SK-N-SH (cell line): ENCODE measurements around the gene ZNF549. TPM values are rescaled to one million over a fixed set of nuclear protein-coding genes. Genes with fewer than 3 reads are reported as not detected.

Experiments used
- CTCF ChIA-PET: fragments of 300-600, 350-600 bp; formaldehyde crosslinking; extraction: SDS; loops from one replicate; lab custom pipeline; 2021; lab: Yijun Ruan, JAX
- POLR2A ChIA-PET: fragments of 350-600 bp; sonication (Branson Sonifier 250); formaldehyde crosslinking; extraction: SDS; loops from one replicate; lab custom pipeline; 2020; ENCODE audit warnings: antibody characterized with exemption, inconsistent platforms; lab: Yijun Ruan, JAX
- DNase-seq: peaks from one replicate; pipeline ENCODE4 v3.0.0; 2012
- H2AFZ ChIP-seq: fragments of 200-600 bp; sonication (generic); 2 replicates; pipeline ENCODE4 v1.8.1; 2016; ENCODE audit warnings: antibody characterized with exemption, mild to moderate bottlenecking, low read depth
- H3F3A ChIP-seq: fragments of 200-600 bp; sonication (generic); replicated peaks from 2 replicates; pipeline ENCODE3; 2016; ENCODE audit warnings: antibody characterized with exemption, mild to moderate bottlenecking; ENCODE audit not compliant: insufficient read depth
- H3K27ac ChIP-seq, 2 experiments: fragments of 200-500 bp in 1 of 2; fragments of 200-600 bp in 1 of 2; sonication (Bioruptor generic) in 1 of 2; sonication (generic), shearing (Covaris generic) in 1 of 2; 2 replicates each; pipeline versions ENCODE4 v1.5.1 to v1.6.1; 2014 to 2016; ENCODE audit warnings: low read depth in 2 of 2, inconsistent platforms in 1 of 2, low read length in 1 of 2, mild to moderate bottlenecking in 1 of 2, mixed read lengths in 1 of 2
- H3K27me3 ChIP-seq: fragments of 200-600 bp; sonication (generic), shearing (Covaris generic); 2 replicates; pipeline ENCODE4 v1.6.1; 2016; ENCODE audit warnings: mixed run types; ENCODE audit not compliant: insufficient read depth
- H3K36me3 ChIP-seq, 2 experiments: fragments of 200-500 bp in 1 of 2; fragments of 200-600 bp in 1 of 2; sonication (Bioruptor generic) in 1 of 2; sonication (generic) in 1 of 2; replicated peaks in 1 of 2; 2 replicates each; pipeline versions ENCODE3 to v1.5.1; 2014 to 2016; ENCODE audit warnings: low read length in 1 of 2, mild to moderate bottlenecking in 1 of 2; ENCODE audit not compliant: insufficient read depth in 2 of 2, control insufficient read depth in 1 of 2
- H3K4me1 ChIP-seq, 2 experiments: fragments of 200-500 bp in 1 of 2; fragments of 200-600 bp in 1 of 2; sonication (Bioruptor generic) in 1 of 2; sonication (generic), shearing (Covaris generic) in 1 of 2; 2 replicates each; pipeline versions ENCODE4 v1.5.1 to v1.6.1; 2014 to 2016; ENCODE audit warnings: low read depth in 1 of 2, low read length in 1 of 2, mixed run types in 1 of 2; ENCODE audit not compliant: insufficient read depth in 2 of 2, control insufficient read depth in 1 of 2
- H3K4me2 ChIP-seq: fragments of 200-600 bp; sonication (generic), shearing (Covaris generic); 2 replicates; pipeline ENCODE4 v1.6.1; 2017; ENCODE audit warnings: mixed run types
- H3K4me3 ChIP-seq, 2 experiments: fragments of 200-500 bp in 1 of 2; fragments of 200-600 bp in 1 of 2; sonication (Bioruptor generic) in 1 of 2; sonication (generic), shearing (Covaris generic) in 1 of 2; 2 replicates each; pipeline versions ENCODE4 v1.5.1 to v1.8.1; 2014 to 2016; ENCODE audit warnings: low read depth in 2 of 2, inconsistent platforms in 1 of 2, low read length in 1 of 2, mild to moderate bottlenecking in 1 of 2, mixed read lengths in 1 of 2, moderate library complexity in 1 of 2
- H3K79me2 ChIP-seq: fragments of 200-600 bp; sonication (generic); 2 replicates; pipeline ENCODE4 v1.8.1; 2017; ENCODE audit warnings: mild to moderate bottlenecking; ENCODE audit not compliant: insufficient read depth
- H3K9ac ChIP-seq: fragments of 200-600 bp; sonication (generic); 2 replicates; pipeline ENCODE4 v1.6.1; 2017; ENCODE audit warnings: mixed run types
- H3K9me2 ChIP-seq: fragments of 200-600 bp; sonication (generic); 2 replicates; pipeline ENCODE4 v1.6.1; 2017; ENCODE audit warnings: mixed run types
- H3K9me3 ChIP-seq: fragments of 200-600 bp; sonication (generic); 2 replicates; pipeline ENCODE4 v1.6.1; 2017; ENCODE audit warnings: mixed run types, mild to moderate bottlenecking, moderate library complexity
- H4K20me1 ChIP-seq: fragments of 200-600 bp; sonication (generic); 2 replicates; pipeline ENCODE4 v1.6.1; 2017; ENCODE audit warnings: mild to moderate bottlenecking, mixed run types; ENCODE audit not compliant: insufficient read depth
- CHD2 ChIP-seq: fragments of 150-350 bp; IDR thresholded peaks from 2 replicates; pipeline ENCODE4 v1.6.1; 2018; ENCODE audit warnings: low read length; ENCODE audit not compliant: partially characterized antibody
- CTCF ChIP-seq: fragments of 200-600 bp; sonication (generic); IDR thresholded peaks from 2 replicates; pipeline ENCODE4 v1.6.1; 2017; ENCODE audit warnings: antibody characterized with exemption, mild to moderate bottlenecking, moderate library complexity
- ELF1 ChIP-seq: IDR thresholded peaks from 2 replicates; pipeline ENCODE4 v1.4.0; 2012
- EP300 ChIP-seq, 2 experiments: IDR thresholded peaks; 2 replicates each; pipeline versions ENCODE4 v1.4.0 to v1.6.1; 2012; ENCODE audit warnings: borderline replicate concordance in 1 of 2, low read depth in 1 of 2, low read length in 1 of 2
- GABPA ChIP-seq: IDR thresholded peaks from 2 replicates; pipeline ENCODE4 v1.4.0; 2012; ENCODE audit warnings: low read depth, mild to moderate bottlenecking
- GATA2 ChIP-seq: sonication (generic); formaldehyde crosslinking; IDR thresholded peaks from 2 replicates; pipeline ENCODE4 v1.5.0; 2020; ENCODE audit warnings: mild to moderate bottlenecking, missing genetic modification reagents
- MAX ChIP-seq: IDR thresholded peaks from 2 replicates; pipeline ENCODE4 v1.4.0; 2012; ENCODE audit warnings: low read depth
- MXI1 ChIP-seq: IDR thresholded peaks from 2 replicates; pipeline ENCODE4 v1.6.1; 2012; ENCODE audit warnings: mild to moderate bottlenecking, low read depth, low read length, improper control_type of control experiment
- PBX3 ChIP-seq: IDR thresholded peaks from 2 replicates; pipeline ENCODE4; 2012
- POLR2AphosphoS5 ChIP-seq: IDR thresholded peaks from 2 replicates; pipeline ENCODE4 v1.6.1; 2012; ENCODE audit warnings: low read depth, low read length
- RAD21 ChIP-seq: IDR thresholded peaks from 2 replicates; pipeline ENCODE4 v1.6.1; 2012; ENCODE audit warnings: mild to moderate bottlenecking, low read length
- RCOR1 ChIP-seq: fragments of 150-350 bp; IDR thresholded peaks from 2 replicates; pipeline ENCODE4 v1.6.1; 2017; ENCODE audit warnings: antibody characterized with exemption, low read length
- REST ChIP-seq: IDR thresholded peaks from 2 replicates; pipeline ENCODE4 v1.6.1; 2012; ENCODE audit warnings: mild to moderate bottlenecking, low read depth, low read length, moderate library complexity
- RFX5 ChIP-seq: IDR thresholded peaks from 2 replicates; pipeline ENCODE4 v1.6.1; 2012; ENCODE audit warnings: mild to moderate bottlenecking, improper control_type of control experiment, low read length
- SIN3A ChIP-seq: IDR thresholded peaks from 2 replicates; pipeline ENCODE4 v1.6.1; 2012; ENCODE audit warnings: low read depth, mild to moderate bottlenecking, low read length, moderate library complexity, borderline replicate concordance
- SMC3 ChIP-seq: IDR thresholded peaks from 2 replicates; pipeline ENCODE4 v1.6.1; 2012; ENCODE audit warnings: low read depth, low read length, improper control_type of control experiment
- TCF12 ChIP-seq: IDR thresholded peaks from 2 replicates; pipeline ENCODE4 v1.4.0; 2012
- USF1 ChIP-seq: IDR thresholded peaks from 2 replicates; pipeline ENCODE4 v1.4.0; 2012; ENCODE audit warnings: low read depth, borderline replicate concordance
- USF2 ChIP-seq: fragments of 150-350 bp; IDR thresholded peaks from 2 replicates; pipeline ENCODE4 v1.6.1; 2017; ENCODE audit warnings: antibody characterized with exemption, low read length, low read depth, borderline replicate concordance
- YY1 ChIP-seq: IDR thresholded peaks from 2 replicates; pipeline ENCODE4 v1.4.0; 2012; ENCODE audit warnings: low read depth, mild to moderate bottlenecking
- ZBTB33 ChIP-seq: IDR thresholded peaks from 2 replicates; pipeline ENCODE4 v1.4.0; 2012; ENCODE audit warnings: low read depth, borderline replicate concordance
- WGBS: methylation state at CpG from one replicate; pipeline ENCODE4 v1.1.6; 2017; ENCODE audit warnings: low lambda C conversion rate; 5-methylcytosine and 5-hydroxymethylcytosine counted together
- polyA plus RNA-seq, 3 experiments: library from polyadenylated mRNA; depleted of rRNA; stranded (reverse); fragments of >200 nt; gene quantifications; 2 replicates each; pipeline ENCODE4 v1.2.3, GENCODE V29; 2012

The ZNF549 gene
- polyA plus RNA-seq (2012; rRNA removed): 2.4 and 3.3 TPM in 2 replicates
- 2.7 TPM in 2 replicates for polyA plus RNA-seq (2012; cell fraction: cytosol; rRNA removed)
- polyA plus RNA-seq (2012; cell fraction: nucleus; rRNA removed): 3.1 and 6.3 TPM in 2 replicates

GRCh38 chr19:57527136-57527881 is at the start of gene ZNF549:
Gene ZNF549, plus strand, starts transcription at chr19:57527356. Its CDS starts 218 bp downstream, at chr19:57527574.
- Histone ChIP-seq H2AFZ (peak within 1 kb of the TSS; percentile 96), H3K36me3 (peaks cover 16 to 20% of the 10 kb centered on the region in 2 experiments), H3K4me2 (peak within 1 kb of the TSS; percentile 94), H4K20me1 (no peaks in the 10 kb centered on the region), H3K27me3 (no peaks in the 10 kb centered on the region), H3K79me2 (peaks cover 42% of the 10 kb centered on the region), H3K9me3 (0 out of 2 replicates have a peak, but pooled peaks cover 3% of the 10 kb centered on the region), H3K27ac (peak within 1 kb of the TSS; percentile 53 to 81; a peak in 3 of 4 replicates), H3K9ac (peak within 1 kb of the TSS; percentile 85), H3K4me3 (peak within 1 kb of the TSS; percentile 83 to 97), H3F3A (no peaks in the 10 kb centered on the region), H3K4me1 (peaks cover 0 to 6% of the 10 kb centered on the region in 2 experiments; a peak in 1 of 4 replicates), H3K9me2 (no peaks in the 10 kb centered on the region)
- ChIA-PET POLR2A (no interaction called here), CTCF (no interaction called here)
- WGBS: 6% methylated on average over 24 of the region's 64 CpGs
- peak; percentile 92 for DNase-seq
- TF ChIP-seq ZBTB33: no peak
- TF ChIP-seq USF2: no peak
- peak; percentile 66; the same call in 1 of the 2 replicates for TF ChIP-seq YY1
- TF ChIP-seq SMC3: 0 out of 2 replicates have a peak, but pooled peaks have one; percentile 4
- TF ChIP-seq SIN3A: 0 out of 2 replicates have a peak, but pooled peaks have one; percentile 38
- TF ChIP-seq RCOR1: 0 out of 2 replicates have a peak, but pooled peaks have one; percentile 12
- no peak for TF ChIP-seq GATA2
- TF ChIP-seq CHD2: peak; percentile 75
- TF ChIP-seq MAX: peak; percentile 88
- TF ChIP-seq REST: no peak
- no peak for TF ChIP-seq RAD21
- no peak for TF ChIP-seq USF1
- no peak for TF ChIP-seq TCF12
- peak; percentile 87 for TF ChIP-seq MXI1
- peak; percentile 79 for TF ChIP-seq ELF1
- no peak for TF ChIP-seq EP300 (IDR thresholded peaks at IDR 0.05; ENCODE audit: borderline replicate concordance in 1 of 2, low read depth in 1 of 2, low read length in 1 of 2)
- no peak for TF ChIP-seq POLR2AphosphoS5
- no peak for TF ChIP-seq PBX3
- TF ChIP-seq CTCF: no peak
- peak; percentile 89 for TF ChIP-seq GABPA
- TF ChIP-seq RFX5: no peak
